Activated CD4-positive, alpha-beta T cell treated with anti-CD3 and anti-CD28 coated beads, Interleukin-2, amount 50 U/mL, for 4 hours (primary cell): Measurements from ENCODE around the gene PAX4.
"Not testable (repeated sequence)": the region's sequence is repeated elsewhere in the genome, so short reads cannot be mapped to it uniquely, and the experiment has no call there.

Source experiments
- DNase-seq, 2 experiments: peaks; one replicate each; pipeline ENCODE4 v3.0.0-alpha.2; 2020

The PAX4 gene

GRCh38 chr7:127584648-127585043 is 33.3 kb downstream of the PAX4 start:
- no peak for DNase-seq

- DNase-seq = no peak
Measured at GRCh38 chr7:127582361-127582760, 35.6 kb downstream of the PAX4 start.

DNA sequence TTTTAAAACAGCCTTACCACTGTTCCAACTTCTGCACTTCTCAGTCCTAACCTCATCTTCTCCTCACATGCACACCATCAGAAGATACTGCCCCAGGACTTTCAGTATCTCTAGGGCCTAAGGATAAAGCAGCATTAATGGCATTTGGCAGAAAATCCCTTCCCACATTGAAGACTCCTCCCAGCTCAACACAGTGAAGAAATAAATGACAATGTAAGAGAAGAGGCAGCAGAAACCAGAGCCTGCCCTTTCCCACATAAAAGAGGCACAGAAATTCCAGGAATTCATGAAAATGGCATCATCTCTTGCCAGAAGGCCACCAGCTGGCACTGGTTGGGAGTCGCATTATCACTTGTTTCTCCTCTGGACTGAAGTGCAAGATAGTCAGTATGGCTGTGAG is 36.2 kb downstream of the PAX4 start:
- no peak for DNase-seq

DNA sequence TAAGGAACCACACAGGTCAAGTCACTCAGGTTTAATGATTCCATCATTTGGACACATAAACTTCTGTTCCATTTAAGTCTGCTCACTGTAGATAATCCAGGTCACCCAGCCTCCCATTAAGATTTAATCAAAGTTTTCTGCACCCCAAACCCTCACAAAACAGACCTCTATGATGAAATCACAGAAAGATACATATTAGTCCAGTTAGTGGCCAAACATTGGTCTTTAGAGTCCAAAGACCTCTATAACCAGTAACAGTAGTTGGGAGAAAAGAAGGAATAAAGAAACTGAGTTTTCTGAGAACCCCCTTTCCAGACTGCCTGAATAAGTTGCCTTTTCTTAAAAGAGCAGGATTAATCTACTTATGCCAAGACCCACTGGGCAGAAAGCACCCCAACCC is 37.3 kb downstream of the PAX4 start:
- no peak for DNase-seq

DNA sequence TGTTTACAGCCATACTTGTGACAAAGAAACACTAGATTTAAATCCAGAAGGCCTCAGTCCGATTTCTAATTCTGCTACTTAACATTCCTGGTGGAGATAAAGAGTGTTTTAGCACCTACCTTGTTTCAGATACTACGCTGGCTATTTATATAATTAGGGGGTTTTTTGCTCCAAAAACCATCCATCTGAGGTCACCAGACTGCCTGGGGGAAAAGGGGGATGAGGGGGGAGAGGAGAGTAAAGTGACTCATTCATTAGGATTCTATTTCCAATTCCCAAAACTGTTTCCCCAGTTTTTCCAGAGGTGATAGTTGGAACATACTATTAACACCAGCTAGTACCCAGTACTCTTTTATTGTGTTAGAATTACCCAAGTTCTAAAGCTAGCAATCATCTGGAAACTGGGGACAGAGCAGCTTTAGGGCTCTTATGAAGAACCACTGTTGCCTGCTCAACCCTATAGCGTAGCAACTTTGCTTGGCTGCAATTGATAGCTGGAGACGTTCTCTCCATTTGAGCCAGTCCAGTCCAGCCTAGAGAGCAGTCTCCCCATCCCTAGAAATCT is 39.1 kb downstream of the PAX4 start:
- no peak for DNase-seq

DNA sequence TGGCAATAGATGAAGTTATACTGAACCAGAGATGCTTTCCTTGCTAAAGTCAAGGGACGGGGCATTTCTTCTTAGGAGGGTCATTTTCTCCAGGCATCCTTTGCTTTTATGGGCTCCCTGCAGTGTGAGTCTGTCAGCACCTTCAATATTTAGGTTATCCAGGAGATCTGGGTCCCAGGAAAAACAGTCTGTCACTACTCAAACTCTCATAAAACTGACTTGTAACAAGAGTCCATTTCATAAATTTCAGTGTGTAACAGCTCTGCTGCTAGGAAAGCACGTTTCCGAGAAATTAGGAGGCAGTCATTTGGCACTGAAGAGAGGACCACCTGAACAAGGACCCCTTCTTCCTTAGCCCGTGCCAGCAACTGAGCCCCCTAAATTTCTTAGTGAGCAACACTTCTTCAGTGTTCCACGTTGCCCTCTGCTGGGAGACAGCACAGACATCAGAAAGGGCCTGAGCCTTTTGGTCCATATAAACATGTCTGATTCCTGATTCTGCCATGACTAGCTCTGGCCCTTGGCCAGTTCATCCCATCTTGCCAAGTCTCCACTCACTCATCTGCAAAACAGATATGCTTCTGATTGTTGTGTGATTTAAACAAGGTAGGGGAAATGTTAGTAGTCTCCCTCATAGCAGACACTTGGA is 39.8 kb downstream of the PAX4 start:
- no peak for DNase-seq

GRCh38 chr7:127571741-127572505 is 46.0 kb downstream of the PAX4 start:
- no peak for DNase-seq

- not testable (repeated sequence) for DNase-seq
Measured at GRCh38 chr7:127568034-127568433, 49.9 kb downstream of the PAX4 start.

DNA sequence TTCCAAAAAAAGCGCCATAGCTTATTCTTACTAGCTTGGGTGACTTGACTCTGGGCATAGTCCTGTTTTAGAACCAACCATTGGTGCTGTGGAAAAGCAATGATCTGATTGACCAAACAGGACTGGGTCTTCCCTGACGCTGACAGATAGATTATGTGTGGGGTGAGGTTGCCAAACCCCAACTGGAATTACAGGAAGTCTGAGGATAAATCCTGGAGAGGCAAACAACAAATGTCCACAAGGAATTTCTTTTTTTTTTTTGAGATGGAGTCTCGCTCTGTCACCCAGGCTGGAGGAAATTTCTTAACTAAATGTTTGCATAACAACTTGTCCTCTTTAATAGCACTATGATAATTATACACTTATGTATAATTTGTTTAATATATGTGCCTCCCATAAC is 51.7 kb downstream of the PAX4 start:
- no peak for DNase-seq
